K562 (cell line): Measurements from ENCODE around the gene LSS. TPM values are rescaled to one million over a fixed set of nuclear protein-coding genes. Genes with fewer than 3 reads are reported as not detected.
A peak's percentile ranks its signal among the peaks of the same experiment; 100 is the strongest.

ENCODE experiments used
- ARHGAP35 ChIP-seq: fragments of 450-650 bp; IDR thresholded peaks from 2 replicates; pipeline ENCODE4 v1.6.1; 2018; ENCODE audit not compliant: partially characterized antibody
- CHD1 ChIP-seq: fragments of 200-600 bp; sonication (generic); IDR thresholded peaks from one replicate; pipeline ENCODE4 v1.6.1; 2012; ENCODE audit warnings: mild to moderate bottlenecking, moderate library complexity, low read length, inconsistent platforms
- CREM ChIP-seq: IDR thresholded peaks from 2 replicates; pipeline ENCODE4 v1.6.1; 2014; ENCODE audit warnings: antibody characterized with exemption, low read depth
- CUX1 ChIP-seq: fragments of 200-800 bp; sonication (Bioruptor generic); IDR thresholded peaks from 2 replicates; pipeline ENCODE4 v1.6.1; 2016; ENCODE audit warnings: missing genetic modification characterization, missing compliant biosample characterization
- DPF2 ChIP-seq: fragments of 450-650 bp; IDR thresholded peaks from 2 replicates; pipeline ENCODE4 v1.6.1; 2016
- E2F8 ChIP-seq: fragments of 450-650 bp; IDR thresholded peaks from 2 replicates; pipeline ENCODE4 v1.7.1; 2018; ENCODE audit warnings: mild to moderate bottlenecking, low read depth; ENCODE audit not compliant: partially characterized antibody
- GATA2 ChIP-seq: sonication (generic); formaldehyde crosslinking; IDR thresholded peaks from 2 replicates; pipeline ENCODE4 v1.4.0; 2020; ENCODE audit warnings: mild to moderate bottlenecking, missing genetic modification reagents
- HDGF ChIP-seq: fragments of 450-650 bp; IDR thresholded peaks from 2 replicates; pipeline ENCODE4 v1.6.1; 2016
- HMG20A ChIP-seq: fragments of 450-650 bp; formaldehyde crosslinking; conservative IDR thresholded peaks from 2 replicates; pipeline ENCODE4 v1.4.0; 2020; ENCODE audit warnings: mild to moderate bottlenecking, mixed read lengths
- JUNB ChIP-seq: fragments of 450-650 bp; formaldehyde crosslinking; conservative IDR thresholded peaks from 2 replicates; pipeline ENCODE4 v1.4.0; 2020; ENCODE audit warnings: mild to moderate bottlenecking
- MAFF ChIP-seq: IDR thresholded peaks from 2 replicates; pipeline ENCODE4 v1.6.1; 2012; ENCODE audit warnings: low read length, improper control_type of control experiment
- NONO ChIP-seq, 2 experiments: fragments of 200-400 bp in 1 of 2; fragments of 450-650 bp in 1 of 2; formaldehyde crosslinking in 1 of 2; IDR thresholded peaks; 2 replicates each; pipeline ENCODE4 v1.6.1; 2017; ENCODE audit warnings: low read depth in 2 of 2, mild to moderate bottlenecking in 2 of 2, moderate library complexity in 2 of 2, low read length in 1 of 2
- RBM25 ChIP-seq: fragments of 200-400 bp; formaldehyde crosslinking; IDR thresholded peaks from 2 replicates; pipeline ENCODE4 v1.6.1; 2018; ENCODE audit warnings: low read length, low read depth, moderate library complexity; ENCODE audit not compliant: severe bottlenecking
- RFX5 ChIP-seq: IDR thresholded peaks from 2 replicates; pipeline ENCODE4 v1.6.1; 2011; ENCODE audit warnings: low read depth, mild to moderate bottlenecking, improper control_type of control experiment, low read length
- SLC30A9 ChIP-seq: fragments of 250-450 bp; sonication (Bioruptor Pico); IDR thresholded peaks from 2 replicates; pipeline ENCODE4 v1.8.0; 2022; ENCODE audit warnings: mild to moderate bottlenecking, moderate library complexity
- TEAD2 ChIP-seq: fragments of 450-650 bp; IDR thresholded peaks from 2 replicates; pipeline ENCODE4 v1.6.1; 2016; ENCODE audit warnings: missing genetic modification characterization, control low read depth, missing compliant biosample characterization
- TOE1 ChIP-seq, 2 experiments: fragments of 450-650 bp in 1 of 2; sonication (generic) in 1 of 2; formaldehyde crosslinking in 1 of 2; IDR thresholded peaks; 2 replicates each; pipeline versions ENCODE4 v1.7.1 to v1.8.0; 2016 to 2022; ENCODE audit warnings: borderline replicate concordance in 2 of 2, mild to moderate bottlenecking in 2 of 2, antibody characterized with exemption in 1 of 2, inconsistent platforms in 1 of 2, low read depth in 1 of 2, missing genetic modification reagents in 1 of 2, moderate library complexity in 1 of 2
- ZBED1 ChIP-seq: IDR thresholded peaks from 2 replicates; pipeline ENCODE4 v1.6.1; 2014
- ZC3H4 ChIP-seq: sonication (generic); formaldehyde crosslinking; IDR thresholded peaks from 2 replicates; pipeline ENCODE4 v1.9.0; 2021; ENCODE audit warnings: missing genetic modification reagents, borderline replicate concordance
- ZFP1 ChIP-seq: fragments of 450-650 bp; formaldehyde crosslinking; IDR thresholded peaks from 2 replicates; pipeline ENCODE4 v1.4.0; 2020; ENCODE audit warnings: mild to moderate bottlenecking, mixed read lengths
- ZNF134 ChIP-seq: fragments of 250-450 bp; sonication (Bioruptor Pico); conservative IDR thresholded peaks from 2 replicates; pipeline ENCODE4 v1.4.0; 2020
- ZNF23 ChIP-seq: fragments of 250-450 bp; sonication (Bioruptor Pico); IDR thresholded peaks from 2 replicates; pipeline ENCODE4 v1.4.0; 2020; ENCODE audit warnings: mild to moderate bottlenecking
- ZNF436 ChIP-seq: fragments of 250-450, 450-650 bp; sonication (Bioruptor Pico); formaldehyde crosslinking; IDR thresholded peaks from 2 replicates; pipeline ENCODE4 v1.7.0; 2020; ENCODE audit warnings: mild to moderate bottlenecking
- polyA plus RNA-seq, 8 experiments: library from polyadenylated mRNA; depleted of rRNA in 4 of 8; stranded (reverse) in 5 of 8; unstranded in 3 of 8; fragments of >200 nt; fragmentation: Nextera tagmentation in 2 of 8; fragmentation: Illumina TruSeq in 1 of 8; extraction: Ambion mirVana in 2 of 8; extraction: Trizol in 1 of 8; gene quantifications; 2 replicates each; pipeline versions ENCODE4 v1.2.1 to v1.2.3, GENCODE V29; 2011 to 2014; ENCODE audit warnings: inconsistent platforms in 1 of 8, missing spikeins in 1 of 8
- total RNA-seq, 7 experiments: library from RNA; depleted of rRNA in 6 of 7; stranded (reverse); fragments of >200 nt in 6 of 7; fragmentation: Illumina TruSeq in 2 of 7; extraction: Trizol in 2 of 7; gene quantifications; 2 replicates each; pipeline versions ENCODE4 v1.2.1 to v1.2.3, GENCODE V29; 2011 to 2021; ENCODE audit warnings: low replicate concordance in 1 of 7

Gene LSS
- total and polyA plus RNA-seq, 9 of the 15 experiments (the other 6 are each of a cell fraction or from before 2014, with no cell fraction given): 2.2 to 89.5 (median 37.4) TPM

- TF ChIP-seq TOE1 (IDR thresholded peaks at IDR 0.05; ENCODE audit: borderline replicate concordance) (peak; percentile 45; the same call in 1 of the 2 replicates), TOE1 (CRISPR knock-in tag; IDR thresholded peaks at IDR 0.05; ENCODE audit: borderline replicate concordance, low read depth) (no peak), ZNF23 (CRISPR knock-in tag) (no peak), JUNB (no peak), CUX1 (CRISPR knock-in tag) (no peak), ZNF134 (CRISPR knock-in tag) (no peak), GATA2 (CRISPR knock-in tag) (no peak), ZFP1 (CRISPR knock-in tag) (no peak), MAFF (no peak), HMG20A (CRISPR knock-in tag) (no peak), ARHGAP35 (no peak), CREM (peak; percentile 2), RBM25 (no peak), RFX5 (no peak), E2F8 (no peak), NONO (IDR thresholded peaks at IDR 0.05; ENCODE audit: low read depth in 2 of 2, low read length in 1 of 2) (peak in 1 of 2 experiments; percentile 68; a peak in 1 of 4 replicates), ZC3H4 (CRISPR knock-in tag) (no peak), TEAD2 (tag) (no peak), SLC30A9 (CRISPR knock-in tag) (no peak), CHD1 (peak; percentile 96), HDGF (peak; percentile 70; the same call in 1 of the 2 replicates), ZBED1 (no peak), DPF2 (peak; percentile 68), ZNF436 (CRISPR knock-in tag) (no peak)
These were observed 44.5 kb downstream of the LSS start, which contains the start of gene SPATC1L (continued) for GRCh38 chr21:46183910-46184624.
